Ramos (cell line): ENCODE measurements around the gene CREB1.

Source experiments
- in situ Hi-C: fragments of 300-500 bp; cut with MboI; formaldehyde crosslinking; loops from one replicate; pipeline ENCODE4 v1.14.3; 2022; ENCODE audit warnings: low sequenced_read_pairs; ENCODE audit not compliant: unreplicated experiment

CREB1 gene

DNA sequence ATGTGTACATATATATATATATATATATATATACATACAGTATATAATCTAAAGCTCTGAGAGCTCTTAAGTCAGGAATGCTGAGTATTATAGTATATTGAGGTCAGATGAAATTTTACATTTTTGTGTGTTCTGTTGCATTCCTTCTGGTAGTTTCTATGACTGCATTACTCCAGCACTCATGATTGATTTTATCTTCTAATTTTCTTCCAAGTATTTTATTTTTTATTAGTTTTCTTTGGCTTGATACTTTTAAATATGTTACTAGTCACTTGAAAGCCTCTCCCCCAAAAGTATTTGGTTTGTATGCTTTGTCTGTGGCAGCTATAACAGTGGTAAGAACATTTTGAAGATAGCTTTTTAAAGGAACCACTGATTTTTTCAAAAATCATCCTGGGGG is 70.5 kb downstream of the CREB1 start:
- in situ Hi-C loops = no loop called here

- in situ Hi-C loops = no loop called here
Measured at GRCh38 chr2:207601774-207602173, 72.0 kb downstream of the CREB1 start.

DNA sequence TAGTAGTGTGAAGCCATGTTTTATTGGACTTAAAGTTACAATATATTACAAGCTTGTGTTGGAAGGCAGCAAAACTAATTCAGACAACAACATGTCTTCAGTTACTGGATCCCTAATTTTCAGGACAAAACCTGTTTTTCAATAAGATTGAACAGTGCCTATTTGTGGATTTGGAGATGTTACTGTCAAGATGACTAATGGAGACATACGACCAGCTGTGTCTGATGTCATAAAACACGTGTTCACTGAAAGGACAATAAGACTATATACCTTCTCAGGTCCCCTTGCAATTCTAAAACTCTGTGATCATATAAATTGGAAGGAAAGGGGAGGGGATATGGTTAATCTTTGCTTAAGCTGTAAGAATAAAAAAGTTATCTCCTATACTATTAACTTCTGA is 73.7 kb downstream of the CREB1 start:
- in situ Hi-C loops = no loop called here

GRCh38 chr2:207606399-207606798 is 76.6 kb downstream of the CREB1 start:
- in situ Hi-C loops = no loop called here

DNA sequence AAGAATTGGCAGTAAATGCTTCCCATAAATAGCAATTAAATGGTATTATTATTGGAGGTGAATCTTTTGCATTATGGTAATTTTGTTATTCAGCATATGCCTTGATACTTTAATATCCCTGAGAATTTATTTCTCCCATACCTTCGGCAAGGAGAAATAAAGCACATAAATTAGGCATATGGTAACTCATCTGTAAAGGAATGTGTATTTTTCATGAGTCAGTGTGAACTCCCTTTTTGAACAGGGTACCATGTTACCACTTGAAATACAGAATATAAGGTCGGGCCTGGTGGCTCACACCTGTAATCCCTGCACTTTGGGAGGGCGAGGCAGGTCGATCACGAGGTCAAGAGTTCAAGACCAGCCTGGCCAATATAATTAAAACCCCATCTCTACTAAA is 77.1 kb downstream of the CREB1 start:
- in situ Hi-C loops = no loop called here

GRCh38 chr2:207612714-207613113 is 83.0 kb downstream of the CREB1 start:
- in situ Hi-C loops = no loop called here

DNA sequence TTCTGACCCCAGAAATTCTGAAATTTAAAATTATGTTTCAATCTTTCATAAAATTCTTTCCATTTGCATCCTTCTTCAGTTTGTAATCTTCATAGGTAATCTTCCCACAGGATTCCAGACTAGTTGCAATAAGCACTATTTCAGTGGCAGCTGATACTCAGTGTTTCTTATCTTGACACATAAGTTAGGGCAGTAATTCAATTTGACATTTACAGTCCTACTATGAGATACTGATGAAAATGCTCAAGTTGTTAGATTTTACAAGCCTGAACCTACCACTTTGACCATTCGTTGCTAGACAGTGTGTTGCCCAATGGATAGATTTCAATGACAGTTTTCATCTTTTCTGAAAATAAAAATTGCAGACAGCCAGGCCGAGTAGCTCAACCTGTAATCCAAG is 85.1 kb downstream of the CREB1 start:
- in situ Hi-C loops = no loop called here

- in situ Hi-C loops = no loop called here
Measured at GRCh38 chr2:207616185-207616584, 86.4 kb downstream of the CREB1 start.

DNA sequence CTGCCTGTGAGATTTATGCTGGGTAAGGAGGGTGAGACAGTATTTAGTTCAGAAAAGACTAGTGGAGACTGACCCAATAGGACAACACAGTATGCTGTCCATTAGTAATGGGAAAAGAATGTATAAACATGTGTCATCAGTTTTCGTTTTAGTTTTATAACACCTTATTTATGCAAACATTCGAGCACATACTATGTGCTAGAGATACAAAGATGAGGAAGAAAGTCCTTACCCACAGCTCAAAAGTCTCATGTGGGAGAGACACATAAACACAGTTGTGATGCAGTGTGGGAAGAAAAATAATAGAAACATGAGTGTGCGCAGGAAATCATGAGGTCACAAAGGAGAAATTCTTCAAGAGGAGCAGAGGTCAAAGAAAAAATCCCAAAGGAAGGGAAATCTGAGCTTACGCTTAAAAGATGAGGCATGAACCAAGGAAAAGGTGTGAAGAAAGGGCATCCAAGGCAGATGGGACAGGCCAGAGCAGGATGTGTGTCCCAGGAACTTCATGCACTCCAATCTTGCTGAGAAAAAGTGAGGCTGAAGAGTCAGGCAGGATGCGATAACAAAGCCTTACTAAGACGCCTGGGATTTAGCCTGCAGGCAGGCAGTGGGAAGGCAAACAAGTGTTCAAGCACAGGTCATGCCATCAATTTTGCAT is 87.4 kb downstream of the CREB1 start:
- in situ Hi-C loops = no loop called here

DNA sequence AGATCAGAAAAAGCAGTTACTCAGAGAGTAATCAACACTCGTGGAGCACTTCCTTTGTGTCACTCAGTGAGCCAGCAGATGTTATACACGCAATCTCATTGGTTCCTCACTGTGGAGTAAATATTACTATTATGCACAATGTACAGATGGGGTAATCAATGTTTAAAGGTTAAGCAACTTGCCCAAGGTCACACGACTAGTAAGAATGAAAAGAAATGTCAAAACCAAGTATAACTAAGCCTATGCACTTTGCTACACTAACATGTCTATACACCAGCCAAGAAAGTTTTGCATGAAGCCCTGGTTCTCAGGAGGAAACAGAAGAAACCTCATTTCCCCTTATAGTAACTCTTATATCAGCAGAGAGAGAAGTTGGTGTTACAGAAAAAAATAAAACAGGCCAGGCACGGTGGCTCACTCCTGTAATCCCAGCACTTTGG is 90.0 kb downstream of the CREB1 start:
- in situ Hi-C loops = loop anchor here (10.0 kb wide), 2 partner anchors 85 to 635 kb away; partner anchors contain the start of gene IDH1

GRCh38 chr2:207621501-207622039 is 91.8 kb downstream of the CREB1 start:
- in situ Hi-C loops = loop anchor here (10.0 kb wide), 2 partner anchors 87 to 633 kb away; partner anchors contain the start of gene IDH1

GRCh38 chr2:207624185-207625013 is 94.6 kb downstream of the CREB1 start:
- in situ Hi-C loops = loop anchor here (10.0 kb wide), 2 partner anchors 90 to 630 kb away; partner anchors contain the start of gene IDH1

DNA sequence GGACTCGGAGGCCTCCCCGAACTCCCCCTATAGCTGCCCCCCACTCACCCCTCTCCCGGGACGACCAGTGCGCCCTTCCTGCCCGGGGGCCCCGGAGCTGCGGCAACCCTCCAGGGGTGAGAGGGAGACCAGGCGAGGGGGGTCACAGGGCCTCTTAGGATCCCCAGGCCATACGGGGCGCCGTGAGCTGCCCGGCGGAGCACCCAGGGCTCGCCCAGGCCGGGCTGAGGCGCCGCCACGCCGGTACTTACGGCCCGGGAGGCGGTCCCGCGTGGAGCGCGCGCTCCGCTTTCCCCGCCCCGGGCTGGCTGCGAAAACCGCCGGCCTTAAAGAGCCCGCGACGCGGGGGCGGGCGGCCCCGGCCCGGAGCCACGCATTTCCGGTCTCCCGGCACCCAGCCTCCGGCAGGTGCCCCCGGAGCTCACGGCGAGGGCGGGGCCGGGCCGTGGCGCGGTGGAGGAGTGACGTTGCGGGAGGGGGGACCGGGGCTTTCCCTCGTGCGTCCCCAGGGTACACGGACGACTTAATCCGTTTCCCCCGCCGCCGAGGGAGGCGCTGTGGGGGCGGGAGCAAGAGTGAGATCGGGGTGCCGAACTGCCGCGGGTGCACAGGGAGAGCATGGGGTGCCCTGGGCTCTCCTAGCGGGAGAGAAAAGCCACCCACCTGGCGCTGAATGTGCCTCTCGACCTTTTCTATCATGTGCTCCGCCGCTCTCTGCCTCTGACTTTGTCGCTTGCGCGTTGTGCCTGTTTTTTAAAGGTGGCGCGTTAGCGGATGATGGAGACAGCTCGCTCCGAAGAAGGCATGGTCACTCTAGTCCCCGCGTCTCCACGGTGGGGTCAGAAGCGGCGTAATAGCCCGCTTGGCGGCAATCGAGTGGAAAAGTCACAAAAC is 95.5 kb downstream of the CREB1 start, which contains the start of gene METTL21A:
Gene METTL21A, minus strand, starts transcription at position 381 of the 894 bp plus-strand sequence. CDS start 1,019 bp downstream, outside the sequence.
- in situ Hi-C loops = loop anchor here (10.0 kb wide), 2 partner anchors 90 to 630 kb away; partner anchors contain the start of gene IDH1

DNA sequence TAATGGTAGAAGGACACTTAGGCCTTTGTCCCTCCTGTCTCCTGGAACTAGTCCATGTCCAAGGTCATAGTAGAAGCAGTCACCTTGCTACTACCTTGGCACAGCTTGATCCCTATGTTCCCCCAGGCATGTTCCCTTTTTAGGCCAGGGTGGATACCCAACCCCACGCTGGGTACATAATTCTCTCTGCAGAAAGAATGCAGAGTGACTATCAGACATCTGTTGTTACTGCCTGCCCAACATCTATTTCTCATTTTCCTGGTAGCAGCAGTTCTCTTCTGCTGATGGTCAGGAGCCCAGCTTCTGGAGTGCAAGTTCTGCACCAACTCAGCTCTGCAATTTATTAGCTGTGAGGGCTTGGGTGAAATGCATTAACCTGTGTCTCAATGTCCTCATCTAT is 99.8 kb downstream of the CREB1 start:
- in situ Hi-C loops = loop anchor here (10.0 kb wide), 2 partner anchors 95 to 625 kb away; partner anchors contain the start of gene IDH1

DNA sequence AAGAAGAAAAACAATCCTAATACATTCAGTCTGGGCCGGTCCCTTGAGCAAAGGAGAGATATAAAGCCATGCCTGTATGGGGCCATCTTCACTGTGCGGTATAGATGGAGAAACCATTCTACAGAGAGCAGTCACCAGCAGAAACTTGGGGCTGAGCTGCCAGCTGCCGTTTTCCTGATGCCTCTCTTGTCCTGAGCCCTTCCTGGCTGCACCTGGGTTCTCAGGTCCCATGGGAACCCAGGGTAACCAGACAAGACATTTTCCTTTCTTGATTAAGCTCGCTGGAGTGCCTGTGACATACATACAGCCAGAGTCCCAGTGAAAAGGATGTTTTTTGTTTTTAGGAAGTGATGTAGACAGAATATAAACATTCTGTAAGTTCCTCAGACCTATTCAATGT is 100.7 kb downstream of the CREB1 start:
- in situ Hi-C loops = no loop called here

DNA sequence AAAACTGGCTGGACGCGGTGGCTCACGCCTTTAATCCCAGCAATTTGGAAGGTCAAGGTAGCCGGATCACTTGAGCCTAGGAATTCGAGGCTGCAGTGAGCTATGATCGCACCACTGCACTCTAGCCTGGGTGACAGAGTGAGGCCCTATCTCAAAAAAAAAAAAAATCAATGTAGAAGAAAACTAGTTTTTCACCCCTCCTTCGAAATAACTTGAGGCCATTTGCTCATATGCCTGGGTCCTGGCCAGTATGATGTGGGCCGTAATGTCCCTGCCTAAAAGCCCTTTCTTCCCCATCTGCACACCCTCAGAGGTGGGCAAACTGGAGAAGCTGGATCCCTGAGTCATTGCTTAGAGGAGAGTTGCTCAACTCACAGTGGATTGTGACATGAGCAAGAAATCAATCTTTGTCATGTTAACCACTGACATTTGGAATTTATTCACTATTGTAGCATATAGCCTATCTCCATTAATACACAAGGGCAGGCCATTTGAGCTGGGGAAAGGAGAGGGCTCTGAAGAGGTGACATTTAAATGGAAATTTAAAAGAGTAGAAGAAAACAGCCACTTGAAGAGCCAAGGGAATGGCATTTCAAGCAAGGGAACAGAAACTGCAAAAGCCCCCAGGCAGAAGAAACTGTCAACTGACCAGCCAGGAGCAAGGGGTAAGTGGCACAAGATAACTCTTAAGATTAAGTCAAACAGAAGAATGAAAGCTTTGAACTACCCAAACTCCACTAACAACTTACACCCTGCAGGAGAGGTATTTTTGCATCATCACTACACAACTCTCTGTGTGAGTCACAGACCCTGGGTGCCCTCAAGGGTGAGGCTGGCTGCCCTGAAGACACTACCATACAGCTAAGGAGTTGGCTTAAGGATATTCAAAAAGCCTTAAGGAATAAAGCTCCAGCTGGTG is 103.1 kb downstream of the CREB1 start:
- in situ Hi-C loops = no loop called here

- in situ Hi-C loops = no loop called here
Measured at GRCh38 chr2:207633686-207634085, 103.9 kb downstream of the CREB1 start.

GRCh38 chr2:207635468-207636200 is 105.9 kb downstream of the CREB1 start:
- in situ Hi-C loops = no loop called here
